H9 (cell line): ENCODE results near the gene MAP7D3. TPM values are rescaled to one million over a fixed set of nuclear protein-coding genes. Genes with fewer than 3 reads are reported as not detected.

ENCODE experiments used
- DNase-seq: peaks from one replicate; pipeline ENCODE4 v3.0.0-alpha.2; 2017
- H2AFZ ChIP-seq: one replicate; pipeline ENCODE4 v1.6.1; 2013; ENCODE audit warnings: mild to moderate bottlenecking, low read length, control low read depth, moderate library complexity
- H2AK5ac ChIP-seq: 2 replicates; pipeline ENCODE4 v1.6.1; 2013; ENCODE audit warnings: low read length, control low read depth, mixed read lengths; ENCODE audit not compliant: insufficient read length
- H2BK120ac ChIP-seq: one replicate; pipeline ENCODE4 v1.6.1; 2013; ENCODE audit warnings: low read depth, mild to moderate bottlenecking, low read length, control low read depth, inconsistent platforms; ENCODE audit not compliant: poor library complexity, severe bottlenecking
- H2BK12ac ChIP-seq: 2 replicates; pipeline ENCODE4 v1.6.1; 2013; ENCODE audit warnings: low read length, control low read depth, mixed read lengths, low read depth; ENCODE audit not compliant: insufficient read length
- H2BK15ac ChIP-seq: 2 replicates; pipeline ENCODE4 v1.6.1; 2013; ENCODE audit warnings: low read depth, low read length, control low read depth
- H2BK20ac ChIP-seq: one replicate; pipeline ENCODE4 v1.6.1; 2013; ENCODE audit warnings: low read depth, mild to moderate bottlenecking, low read length, control low read depth, inconsistent platforms; ENCODE audit not compliant: poor library complexity, severe bottlenecking
- H2BK5ac ChIP-seq: 2 replicates; pipeline ENCODE4 v1.6.1; 2013; ENCODE audit warnings: low read length, control low read depth, mixed read lengths; ENCODE audit not compliant: insufficient read length
- H3K14ac ChIP-seq: 2 replicates; pipeline ENCODE4 v1.6.1; 2013; ENCODE audit warnings: low read length, control low read depth; ENCODE audit not compliant: insufficient read depth
- H3K18ac ChIP-seq: 2 replicates; pipeline ENCODE4 v1.6.1; 2013; ENCODE audit warnings: low read depth, mild to moderate bottlenecking, mixed read lengths, low read length, control low read depth; ENCODE audit not compliant: insufficient read length
- H3K23ac ChIP-seq: 2 replicates; pipeline ENCODE4 v1.6.1; 2013; ENCODE audit warnings: low read length, control low read depth, mixed read lengths, low read depth; ENCODE audit not compliant: insufficient read length
- H3K23me2 ChIP-seq: 2 replicates; pipeline ENCODE4 v1.6.1; 2013; ENCODE audit warnings: low read depth, mild to moderate bottlenecking, mixed read lengths, low read length, control low read depth; ENCODE audit not compliant: insufficient read length, poor library complexity, severe bottlenecking
- H3K27ac ChIP-seq: 2 replicates; pipeline ENCODE4 v1.5.1; 2013; ENCODE audit warnings: low read length, control low read depth, mixed read lengths, low read depth; ENCODE audit not compliant: insufficient read length
- H3K27me3 ChIP-seq: 2 replicates; pipeline ENCODE4 v1.6.1; 2013; ENCODE audit warnings: low read length, control low read depth, inconsistent platforms; ENCODE audit not compliant: insufficient read depth
- H3K4ac ChIP-seq: 2 replicates; pipeline ENCODE4 v1.6.1; 2013; ENCODE audit warnings: low read depth, mild to moderate bottlenecking, control low read depth, inconsistent platforms, low read length, moderate library complexity
- H3K4me1 ChIP-seq: 2 replicates; pipeline ENCODE4 v1.6.1; 2013; ENCODE audit warnings: low read length, control low read depth, inconsistent platforms; ENCODE audit not compliant: insufficient read depth
- H3K4me2 ChIP-seq: 2 replicates; pipeline ENCODE4 v1.6.1; 2013; ENCODE audit warnings: low read length, control low read depth, mixed read lengths; ENCODE audit not compliant: insufficient read length, insufficient read depth
- H3K56ac ChIP-seq: 2 replicates; pipeline ENCODE4 v1.6.1; 2013; ENCODE audit warnings: low read depth, mild to moderate bottlenecking, mixed read lengths, low read length, control low read depth; ENCODE audit not compliant: insufficient read length
- H3K79me1 ChIP-seq: 2 replicates; pipeline ENCODE4 v1.6.1; 2013; ENCODE audit warnings: low read depth, mild to moderate bottlenecking, moderate library complexity, low read length, control low read depth, inconsistent platforms; ENCODE audit not compliant: insufficient read depth, poor library complexity, severe bottlenecking
- H3K79me2 ChIP-seq: 2 replicates; pipeline ENCODE4 v1.6.1; 2013; ENCODE audit warnings: low read length, control low read depth, inconsistent platforms; ENCODE audit not compliant: insufficient read depth
- H3K9ac ChIP-seq: 2 replicates; pipeline ENCODE4 v1.6.1; 2013; ENCODE audit warnings: low read length, control low read depth, mixed read lengths; ENCODE audit not compliant: insufficient read length; ENCODE audit errors: extremely low read depth
- H3K9me3 ChIP-seq: one replicate; pipeline ENCODE4 v1.6.1; 2013; ENCODE audit warnings: low read depth, low read length, inconsistent platforms; ENCODE audit not compliant: control insufficient read depth
- H3T11ph ChIP-seq: one replicate; pipeline ENCODE4 v1.6.1; 2013; ENCODE audit warnings: mild to moderate bottlenecking, low read length, control low read depth, inconsistent platforms
- H4K20me1 ChIP-seq: one replicate; pipeline ENCODE4 v1.6.1; 2013; ENCODE audit not compliant: control insufficient read depth, insufficient read length, insufficient read depth
- H4K5ac ChIP-seq: 2 replicates; pipeline ENCODE4 v1.6.1; 2013; ENCODE audit warnings: low read depth, mild to moderate bottlenecking, mixed read lengths, low read length, control low read depth; ENCODE audit not compliant: insufficient read length
- H4K8ac ChIP-seq: replicated peaks from 2 replicates; pipeline ENCODE4 v1.6.1; 2013; ENCODE audit warnings: low read length, control low read depth, mixed read lengths, low read depth; ENCODE audit not compliant: insufficient read length
- H4K91ac ChIP-seq: 2 replicates; pipeline ENCODE4 v1.6.1; 2013; ENCODE audit warnings: low read depth, mild to moderate bottlenecking, moderate library complexity, mixed read lengths, low read length, control low read depth; ENCODE audit not compliant: insufficient read length
- H3K27ac Mint-ChIP-seq, 3 experiments: 2 replicates in 2 of 3; 3 replicates in 1 of 3; pipeline ENCODE4 v1.8.0; 2020 to 2021; ENCODE audit warnings: mixed read lengths in 3 of 3, mild to moderate bottlenecking in 1 of 3, moderate library complexity in 1 of 3
- H3K27me3 Mint-ChIP-seq: 2 replicates; pipeline ENCODE4 v1.8.0; 2021; ENCODE audit warnings: low read depth, mild to moderate bottlenecking, moderate library complexity, mixed read lengths
- H3K36me3 Mint-ChIP-seq, 3 experiments: 2 replicates in 2 of 3; 3 replicates in 1 of 3; pipeline ENCODE4 v1.8.0; 2020 to 2021; ENCODE audit warnings: low read depth in 3 of 3, mixed read lengths in 3 of 3; ENCODE audit not compliant: insufficient read depth in 1 of 3
- H3K4me1 Mint-ChIP-seq, 2 experiments: 2 replicates each; pipeline ENCODE4 v1.8.0; 2020; ENCODE audit warnings: mixed read lengths in 2 of 2
- H3K4me3 Mint-ChIP-seq, 2 experiments: 2 replicates in 1 of 2; 3 replicates in 1 of 2; pipeline ENCODE4 v1.8.0; 2020 to 2021; ENCODE audit warnings: mild to moderate bottlenecking in 2 of 2, mixed read lengths in 2 of 2, moderate library complexity in 1 of 2
- H3K9me3 Mint-ChIP-seq, 2 experiments: 2 replicates in 1 of 2; 3 replicates in 1 of 2; pipeline ENCODE4 v1.8.0; 2020; ENCODE audit warnings: mild to moderate bottlenecking in 2 of 2, mixed read lengths in 2 of 2, moderate library complexity in 1 of 2
- CTCF ChIP-seq: fragments of 200-600 bp; sonication (generic); conservative IDR thresholded peaks from 3 replicates; pipeline ENCODE4 v1.8.0; 2021; ENCODE audit warnings: antibody characterized with exemption, mild to moderate bottlenecking
- WGBS: extraction: QIAGEN DNeasy Blood & Tissue Kit; methylation state at CpG from one replicate; pipeline ENCODE4 v1.1.7; 2013; ENCODE audit warnings: missing lambda C conversion rate, low lambda C conversion rate, mixed read lengths; ENCODE audit not compliant: insufficient read length; ENCODE audit errors: extremely low coverage; 5-methylcytosine and 5-hydroxymethylcytosine counted together
- total RNA-seq: library from RNA; stranded (reverse); gene quantifications from 2 replicates; pipeline ENCODE4 v1.2.1, GENCODE V29; 2021

The MAP7D3 gene
- total RNA-seq, 1 experiment from 2014 or later = 15.2 TPM

DNA sequence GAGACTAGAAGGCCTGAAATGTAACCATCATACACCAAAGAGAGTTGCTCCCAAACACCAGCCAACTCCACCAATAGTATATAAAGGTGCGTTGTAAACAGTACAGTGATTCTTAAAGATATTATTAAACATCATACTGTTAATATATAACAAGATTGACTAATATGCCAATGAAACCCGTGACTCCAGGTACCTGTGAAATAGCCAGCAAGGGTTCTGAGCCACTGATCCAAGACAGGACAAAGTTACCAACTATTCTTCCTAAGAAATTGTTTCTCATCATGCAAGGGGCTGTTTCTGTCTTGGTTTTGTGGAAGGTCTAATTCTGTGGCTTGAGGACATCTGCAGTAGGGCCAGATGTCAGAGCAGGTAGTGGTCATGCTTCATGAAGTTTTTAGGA, 56.7 kb downstream of the MAP7D3 start:
- WGBS = no CpG with 5 or more reads among the region's 2 CpGs
- Histone ChIP-seq H4K5ac (no peak overlapping the region), H4K91ac (no peak overlapping the region), H2BK15ac (no peak overlapping the region), H4K20me1 (no peaks in the 10 kb centered on the region), H3T11ph (no peak overlapping the region), H2BK5ac (no peak overlapping the region), H3K27ac (no peak overlapping the region), H3K9ac (no peak overlapping the region), H2BK20ac (no peak overlapping the region), H3K4me1 (no peaks in the 10 kb centered on the region; the same call in 1 of the 2 replicates), H3K79me1 (no peaks in the 10 kb centered on the region), H2AFZ (no peak overlapping the region), H2BK12ac (no peak overlapping the region), H3K14ac (no peak overlapping the region), H4K8ac (no peak overlapping the region), H3K18ac (no peak overlapping the region), H3K23ac (no peak overlapping the region), H3K4ac (no peak overlapping the region), H3K9me3 (peaks cover 54% of the 10 kb centered on the region), H3K27me3 (no peaks in the 10 kb centered on the region), H2AK5ac (no peak overlapping the region), H3K56ac (no peak overlapping the region), H3K79me2 (no peaks in the 10 kb centered on the region), H2BK120ac (no peak overlapping the region), H3K23me2 (no peaks in the 10 kb centered on the region), H3K4me2 (no peak overlapping the region)
- Mint-ChIP-seq H3K9me3 (peaks cover 61 to 68% of the 10 kb centered on the region in 2 experiments), H3K36me3 (peaks cover 0 to 9% (median 6%) of the 10 kb centered on the region in 3 experiments; a peak in 4 of 7 replicates), H3K4me1 (peaks cover 5 to 10% of the 10 kb centered on the region in 2 experiments), H3K27ac (no peak overlapping the region), H3K4me3 (no peak overlapping the region), H3K27me3 (no peaks in the 10 kb centered on the region; the same call in 1 of the 2 replicates)
- no peak for DNase-seq
- TF ChIP-seq CTCF = no peak
